ENCODE measurements around the gene ATF5.

The ATF5 gene

GRCh38 chr19:49976496-49976895, 47.5 kb downstream of the ATF5 start:
- DNase-seq (ENCODE audit: low read depth): no peak

- no peak for DNase-seq (ENCODE audit: low read depth)
Measured at GRCh38 chr19:49977076-49977475, 48.1 kb downstream of the ATF5 start.

GRCh38 chr19:49977881-49978280, 48.9 kb downstream of the ATF5 start:
- no peak for DNase-seq (ENCODE audit: low read depth)

GRCh38 chr19:49978324-49978723, 49.3 kb downstream of the ATF5 start:
- DNase-seq (ENCODE audit: low read depth): no peak

GRCh38 chr19:49981603-49982593, 52.9 kb downstream of the ATF5 start:
- DNase-seq (ENCODE audit: low read depth): peak; percentile 77

Data from CMK (cell line).